Body of pancreas (tissue), 4 donors: Measurements from ENCODE around the gene ARVCF. TPM values are rescaled to one million over a fixed set of nuclear protein-coding genes. Genes with fewer than 3 reads are reported as not detected.
A peak's percentile ranks its signal among the peaks of the same experiment; 100 is the strongest.

Experiments
- ATAC-seq: fragments of 150-250 bp; one replicate; pipeline ENCODE4 v1.9.1; 2016
- DNase-seq, 4 donors: peaks; one replicate each; pipeline ENCODE4 v3.0.0-alpha.2; 2019
- H3K27ac ChIP-seq, 4 donors: fragments of 200-600 bp; sonication (generic); 1 replicate in 3 of 4; 2 replicates in 1 of 4; pipeline versions ENCODE4 v1.5.1 to v1.6.1; 2016 to 2019; ENCODE audit warnings: mild to moderate bottlenecking in 1 of 4, mixed read lengths in 1 of 4, moderate library complexity in 1 of 4
- H3K27me3 ChIP-seq, 2 donors: fragments of 200-600 bp; sonication (generic); one replicate each; pipeline ENCODE4 v1.6.0; 2016; ENCODE audit warnings: mild to moderate bottlenecking in 1 of 2
- H3K36me3 ChIP-seq, 2 donors: fragments of 200-600 bp; sonication (generic); replicated peaks in 1 of 2; 2 replicates each; pipeline ENCODE4 v1.5.1; 2016; ENCODE audit warnings: low read depth in 2 of 2; ENCODE audit not compliant: insufficient read depth in 1 of 2
- H3K4me1 ChIP-seq: fragments of 200-600 bp; sonication (generic); one replicate; pipeline ENCODE4 v1.6.0; 2016
- H3K4me3 ChIP-seq, 2 donors: fragments of 200-600 bp; sonication (generic); 1 replicate in 1 of 2; 2 replicates in 1 of 2; pipeline ENCODE4 v1.5.1; 2016 to 2019
- H3K9me3 ChIP-seq, 3 donors: fragments of 200-600 bp; sonication (generic); 1 replicate in 2 of 3; 2 replicates in 1 of 3; pipeline ENCODE4 v1.5.1; 2016
- POLR2A ChIP-seq, 3 donors: fragments of 450-650 bp; IDR thresholded peaks; one replicate each; pipeline ENCODE4 v1.6.1; 2016; ENCODE audit warnings: antibody characterized with exemption in 3 of 3, mild to moderate bottlenecking in 2 of 3
- WGBS, 2 donors: methylation state at CpG; one replicate each; pipeline ENCODE4 v1.1.5; 2017; 5-methylcytosine and 5-hydroxymethylcytosine counted together
- intact Hi-C: fragments of 100-400 bp; cut with DNase I; formaldehyde crosslinking; loops from one replicate; pipeline ENCODE4 v1.15.1; 2023
- total RNA-seq, 2 donors: library from RNA; depleted of rRNA; stranded (reverse); fragments of >200 nt; gene quantifications; one replicate each; pipeline ENCODE4 v1.1.0, GENCODE V29; 2016
- TF ChIP-seq, protein P1 (sequence below), 7 experiments: fragments of 450-650 bp in 4 of 7; fragments of 200-600 bp in 3 of 7; sonication (generic) in 3 of 7; IDR thresholded peaks; one replicate each; pipeline ENCODE4 v1.5.1; 2016 to 2019; ENCODE audit warnings: antibody characterized with exemption in 7 of 7

The ARVCF gene
- total RNA-seq, 2 donors from 2014 or later: 36.6 to 150 TPM

DNA sequence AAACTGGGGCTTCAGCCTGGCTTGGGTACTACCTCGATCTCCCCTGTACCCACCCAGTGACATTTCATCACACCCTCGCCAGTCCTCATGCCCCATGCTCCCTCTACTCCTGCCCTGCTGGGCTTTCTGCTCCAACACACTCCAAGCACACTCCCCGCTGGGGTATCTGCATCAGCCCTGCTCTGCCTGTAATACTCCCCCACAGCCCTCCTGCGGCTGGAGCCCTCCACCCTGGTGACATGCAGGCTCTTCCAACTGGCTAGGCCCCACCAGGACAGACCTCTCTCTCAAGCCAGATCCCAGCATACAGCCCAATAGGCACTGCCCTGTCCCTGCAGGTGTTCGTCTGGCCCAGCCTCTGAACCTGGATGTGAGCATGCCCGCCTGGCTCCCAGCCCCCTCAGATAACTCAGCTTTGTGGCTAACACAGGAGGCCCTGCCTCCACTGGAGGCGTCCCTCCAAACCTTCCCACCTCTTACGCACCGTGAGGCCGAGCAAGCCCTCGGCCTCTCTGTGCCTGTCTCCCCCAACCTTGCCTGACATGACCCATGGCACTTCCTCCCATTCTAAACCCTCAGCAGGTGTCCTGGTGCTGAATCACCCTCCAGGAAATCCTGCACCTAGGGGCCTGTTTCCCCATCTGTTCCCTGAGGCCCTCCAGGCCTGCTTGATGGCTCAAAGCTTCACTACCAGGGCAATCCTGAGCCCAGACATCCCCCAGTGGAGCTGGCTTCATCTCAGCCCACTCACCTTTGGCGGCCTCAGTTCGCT lies 41.5 kb downstream of the ARVCF start:
- ATAC-seq (no peak), DNase-seq (no peak)
- no peak for TF ChIP-seq POLR2A (IDR thresholded peaks at IDR 0.05)
- TF ChIP-seq, protein P1, sequence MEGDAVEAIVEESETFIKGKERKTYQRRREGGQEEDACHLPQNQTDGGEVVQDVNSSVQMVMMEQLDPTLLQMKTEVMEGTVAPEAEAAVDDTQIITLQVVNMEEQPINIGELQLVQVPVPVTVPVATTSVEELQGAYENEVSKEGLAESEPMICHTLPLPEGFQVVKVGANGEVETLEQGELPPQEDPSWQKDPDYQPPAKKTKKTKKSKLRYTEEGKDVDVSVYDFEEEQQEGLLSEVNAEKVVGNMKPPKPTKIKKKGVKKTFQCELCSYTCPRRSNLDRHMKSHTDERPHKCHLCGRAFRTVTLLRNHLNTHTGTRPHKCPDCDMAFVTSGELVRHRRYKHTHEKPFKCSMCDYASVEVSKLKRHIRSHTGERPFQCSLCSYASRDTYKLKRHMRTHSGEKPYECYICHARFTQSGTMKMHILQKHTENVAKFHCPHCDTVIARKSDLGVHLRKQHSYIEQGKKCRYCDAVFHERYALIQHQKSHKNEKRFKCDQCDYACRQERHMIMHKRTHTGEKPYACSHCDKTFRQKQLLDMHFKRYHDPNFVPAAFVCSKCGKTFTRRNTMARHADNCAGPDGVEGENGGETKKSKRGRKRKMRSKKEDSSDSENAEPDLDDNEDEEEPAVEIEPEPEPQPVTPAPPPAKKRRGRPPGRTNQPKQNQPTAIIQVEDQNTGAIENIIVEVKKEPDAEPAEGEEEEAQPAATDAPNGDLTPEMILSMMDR (IDR thresholded peaks at IDR 0.05): no peak
- Histone ChIP-seq H3K27me3 (no peaks in the 10 kb centered on the region), H3K4me3 (no peak overlapping the region), H3K27ac (no peak overlapping the region), H3K9me3 (no peaks in the 10 kb centered on the region), H3K4me1 (no peaks in the 10 kb centered on the region), H3K36me3 (no peaks in the 10 kb centered on the region)
- intact Hi-C loops: loop anchor here (5.0 to 10.0 kb wide), 2 partner anchors 147 to 320 kb away; no protein-coding TSS in a partner anchor
- WGBS, 2 donors: 73 to 84% methylated on average over 11 to 12 of the region's 13 CpGs

DNA sequence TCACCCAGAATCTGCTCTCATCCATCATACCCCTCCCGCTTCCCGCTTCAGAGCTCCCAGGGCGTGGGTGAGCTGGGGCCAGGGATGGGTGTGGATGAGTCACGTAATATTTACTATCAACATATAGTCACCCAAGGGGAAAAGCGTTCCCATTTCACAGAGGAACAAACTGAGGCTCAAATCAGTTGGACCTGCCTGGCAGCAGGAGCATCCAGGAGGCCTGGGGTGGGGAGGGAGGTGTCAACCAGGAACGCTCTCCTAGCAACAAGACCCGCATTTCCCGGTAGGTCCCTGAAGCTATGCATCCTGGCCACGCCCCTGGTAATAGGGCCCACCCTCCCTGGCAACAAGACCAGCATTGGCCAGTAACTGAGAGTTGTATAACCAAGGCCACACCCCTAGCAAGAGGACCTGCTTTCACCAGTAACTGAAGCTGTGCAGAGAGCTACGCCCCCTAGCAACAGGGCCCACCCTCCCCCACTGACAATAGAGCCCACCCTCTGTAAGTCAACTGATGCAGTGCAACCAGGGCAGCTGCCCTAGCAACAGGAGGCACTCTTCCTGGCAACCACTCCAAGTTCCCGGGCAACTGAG lies 42.3 kb downstream of the ARVCF start:
- no peaks in the 10 kb centered on the region for H3K4me1 ChIP-seq
- intact Hi-C loops: loop anchor here (5.0 to 10.0 kb wide), 2 partner anchors 148 to 320 kb away; no protein-coding TSS in a partner anchor
- ATAC-seq (no peak), DNase-seq (peak in 3 of 4 donors; percentile 38 to 64 (median 44))
- H3K27me3 ChIP-seq: no peaks in the 10 kb centered on the region
- no peak overlapping the region for H3K27ac ChIP-seq
- 42 to 75% methylated on average over 3 to 11 of the region's 11 CpGs for WGBS, 2 donors
- no peak overlapping the region for H3K4me3 ChIP-seq
- TF ChIP-seq POLR2A (IDR thresholded peaks at IDR 0.05): no peak
- TF ChIP-seq, protein P1 (IDR thresholded peaks at IDR 0.05): no peak
- no peaks in the 10 kb centered on the region for H3K9me3 ChIP-seq
- H3K36me3 ChIP-seq: no peaks in the 10 kb centered on the region

GRCh38 chr22:19973551-19974267 lies 42.9 kb downstream of the ARVCF start:
- intact Hi-C loops: loop anchor here (5.0 to 10.0 kb wide), 2 partner anchors 149 to 321 kb away; no protein-coding TSS in a partner anchor
- DNase-seq: no peak
- Histone ChIP-seq H3K4me3 (no peak overlapping the region), H3K27me3 (no peaks in the 10 kb centered on the region), H3K27ac (no peak overlapping the region), H3K4me1 (no peaks in the 10 kb centered on the region), H3K9me3 (no peaks in the 10 kb centered on the region), H3K36me3 (no peaks in the 10 kb centered on the region)
- TF ChIP-seq POLR2A (IDR thresholded peaks at IDR 0.05): no peak
- TF ChIP-seq, protein P1 (IDR thresholded peaks at IDR 0.05): no peak
- ATAC-seq: no peak
- 94 to 97% methylated on average over 32 to 46 of the region's 46 CpGs for whole genome bisulfite sequencing, 2 donors

GRCh38 chr22:19972652-19973550 lies 43.7 kb downstream of the ARVCF start:
- Histone ChIP-seq H3K27ac (no peak overlapping the region), H3K27me3 (no peaks in the 10 kb centered on the region), H3K4me3 (no peak overlapping the region), H3K9me3 (no peaks in the 10 kb centered on the region), H3K4me1 (no peaks in the 10 kb centered on the region), H3K36me3 (no peaks in the 10 kb centered on the region)
- ATAC-seq (no peak), DNase-seq (no peak)
- no peak for TF ChIP-seq POLR2A (IDR thresholded peaks at IDR 0.05)
- TF ChIP-seq, protein P1 (IDR thresholded peaks at IDR 0.05): no peak
- WGBS, 2 donors: 91 to 96% methylated on average over 11 to 47 of the region's 50 CpGs
- intact Hi-C loops: loop anchor here (5.0 to 10.0 kb wide), 2 partner anchors 149 to 322 kb away; no protein-coding TSS in a partner anchor
